ENCODE measurements around the gene SLF2.

DNA sequence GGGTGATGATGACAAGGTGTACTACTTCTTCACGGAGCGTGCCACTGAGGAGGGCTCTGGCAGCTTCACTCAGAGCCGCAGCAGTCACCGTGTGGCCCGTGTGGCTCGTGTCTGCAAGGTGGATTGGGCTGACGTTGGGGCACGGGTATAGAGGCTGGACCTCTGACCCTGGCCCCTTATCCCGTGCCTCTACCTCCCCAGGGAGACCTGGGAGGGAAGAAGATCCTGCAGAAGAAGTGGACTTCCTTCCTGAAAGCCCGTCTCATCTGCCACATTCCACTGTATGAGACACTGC lies 66.1 kb downstream of the SLF2 start:
- TF ChIP-seq, protein P1, sequence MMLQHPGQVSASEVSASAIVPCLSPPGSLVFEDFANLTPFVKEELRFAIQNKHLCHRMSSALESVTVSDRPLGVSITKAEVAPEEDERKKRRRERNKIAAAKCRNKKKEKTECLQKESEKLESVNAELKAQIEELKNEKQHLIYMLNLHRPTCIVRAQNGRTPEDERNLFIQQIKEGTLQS (IDR thresholded peaks at IDR 0.05): no peak
- TF ChIP-seq CTCF (IDR thresholded peaks at IDR 0.05; ENCODE audit: low read depth, low read length, missing input control) (no peak), YY1 (IDR thresholded peaks at IDR 0.05) (no peak), REST (IDR thresholded peaks at IDR 0.05) (no peak), RAD21 (IDR thresholded peaks at IDR 0.05) (no peak), JUND (IDR thresholded peaks at IDR 0.05) (no peak), EGR1 (IDR thresholded peaks at IDR 0.05; ENCODE audit: low read depth in 2 of 2) (no peak), ZBTB33 (IDR thresholded peaks at IDR 0.05) (no peak)

Measured in liver (tissue), 3 donors.